ENCODE results near the gene STXBP6. TPM values are rescaled to one million over a fixed set of nuclear protein-coding genes. Genes with fewer than 3 reads are reported as not detected.
"Not testable (repeated sequence)": the region's sequence is repeated elsewhere in the genome, so short reads cannot be mapped to it uniquely, and the experiment has no call there.

The STXBP6 gene
- total and polyA plus RNA-seq, 12 donors: 0.06 to 3.7 (median 0.68) TPM

- Histone ChIP-seq H3K36me3 (replicated peaks in 1 of 2) (no peaks in the 10 kb centered on the region), H3K27ac (no peak overlapping the region), H3K9me3 (replicated peaks in 1 of 3) (no peaks in the 10 kb centered on the region), H3K4me3 (no peak overlapping the region), H3K27me3 (no peaks in the 10 kb centered on the region), H3K4me1 (replicated peaks in 1 of 2) (no peaks in the 10 kb centered on the region)
- DNase-seq: no peak
- WGBS, 4 donors: 39 to 48% (median 46%) methylated on average over 6 of the region's 6 CpGs
- TF ChIP-seq POLR2A (IDR thresholded peaks at IDR 0.05): no peak
- TF ChIP-seq, protein P1, sequence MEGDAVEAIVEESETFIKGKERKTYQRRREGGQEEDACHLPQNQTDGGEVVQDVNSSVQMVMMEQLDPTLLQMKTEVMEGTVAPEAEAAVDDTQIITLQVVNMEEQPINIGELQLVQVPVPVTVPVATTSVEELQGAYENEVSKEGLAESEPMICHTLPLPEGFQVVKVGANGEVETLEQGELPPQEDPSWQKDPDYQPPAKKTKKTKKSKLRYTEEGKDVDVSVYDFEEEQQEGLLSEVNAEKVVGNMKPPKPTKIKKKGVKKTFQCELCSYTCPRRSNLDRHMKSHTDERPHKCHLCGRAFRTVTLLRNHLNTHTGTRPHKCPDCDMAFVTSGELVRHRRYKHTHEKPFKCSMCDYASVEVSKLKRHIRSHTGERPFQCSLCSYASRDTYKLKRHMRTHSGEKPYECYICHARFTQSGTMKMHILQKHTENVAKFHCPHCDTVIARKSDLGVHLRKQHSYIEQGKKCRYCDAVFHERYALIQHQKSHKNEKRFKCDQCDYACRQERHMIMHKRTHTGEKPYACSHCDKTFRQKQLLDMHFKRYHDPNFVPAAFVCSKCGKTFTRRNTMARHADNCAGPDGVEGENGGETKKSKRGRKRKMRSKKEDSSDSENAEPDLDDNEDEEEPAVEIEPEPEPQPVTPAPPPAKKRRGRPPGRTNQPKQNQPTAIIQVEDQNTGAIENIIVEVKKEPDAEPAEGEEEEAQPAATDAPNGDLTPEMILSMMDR (IDR thresholded peaks at IDR 0.05): no peak
- intact Hi-C loops (cut with DNase I): no loop called here
Measured at GRCh38 chr14:24774187-24774915, 275.6 kb downstream of the STXBP6 start.

- not testable (repeated sequence) for H3K4me1 ChIP-seq (replicated peaks in 1 of 2)
Measured at GRCh38 chr14:24773564-24773963, 276.4 kb downstream of the STXBP6 start.

GRCh38 chr14:24766434-24766833, 283.5 kb downstream of the STXBP6 start:
- H3K27ac ChIP-seq: no peak overlapping the region
- no peak for DNase-seq
- intact Hi-C loops (cut with DNase I): no loop called here
- no peaks in the 10 kb centered on the region for H3K9me3 ChIP-seq (replicated peaks in 1 of 3)
- TF ChIP-seq, protein P1 (IDR thresholded peaks at IDR 0.05): no peak
- no peak for TF ChIP-seq POLR2A (IDR thresholded peaks at IDR 0.05)
- no peaks in the 10 kb centered on the region for H3K27me3 ChIP-seq
- no peaks in the 10 kb centered on the region for H3K36me3 ChIP-seq (replicated peaks in 1 of 2)
- WGBS, 4 donors: 11 to 77% (median 58%) methylated on average over 2 of the region's 2 CpGs
- H3K4me3 ChIP-seq: no peak overlapping the region
- H3K4me1 ChIP-seq (replicated peaks in 1 of 2): no peaks in the 10 kb centered on the region

More at GRCh38 chr14:24773564-24773963, 276.4 kb downstream of the STXBP6 start:
- DNase-seq; H3K27ac ChIP-seq; H3K27me3 ChIP-seq; H3K9me3 ChIP-seq (replicated peaks in 1 of 3); H3K4me3 ChIP-seq; H3K36me3 ChIP-seq (replicated peaks in 1 of 2); intact Hi-C loops (cut with DNase I): not testable (repeated sequence)
- 36 to 68% (median 46%) methylated on average over 1 of the region's 1 CpG for WGBS, 4 donors

- no peaks in the 10 kb centered on the region for H3K9me3 ChIP-seq (replicated peaks in 1 of 3)
- H3K27ac ChIP-seq: no peak overlapping the region
- DNase-seq: no peak
- no peaks in the 10 kb centered on the region for H3K4me1 ChIP-seq (replicated peaks in 1 of 2)
- H3K36me3 ChIP-seq (replicated peaks in 1 of 2): no peaks in the 10 kb centered on the region
- H3K27me3 ChIP-seq: no peaks in the 10 kb centered on the region
- WGBS, 4 donors: 57 to 70% (median 59%) methylated on average over 2 of the region's 2 CpGs
- intact Hi-C loops (cut with DNase I): no loop called here
- no peak overlapping the region for H3K4me3 ChIP-seq
- TF ChIP-seq, protein P1 (IDR thresholded peaks at IDR 0.05): no peak
Measured at GRCh38 chr14:24761141-24761540, 288.8 kb downstream of the STXBP6 start.
